NCI-H146 treated with DMSO at 0.1 percent for 48 hours (cell line): ENCODE measurements around the gene ADAM8.
A peak's percentile ranks its signal among the peaks of the same experiment; 100 is the strongest.
"Not testable (repeated sequence)": the region's sequence is repeated elsewhere in the genome, so short reads cannot be mapped to it uniquely, and the experiment has no call there.

Source experiments
- DNase-seq: peaks from one replicate; lab custom pipeline; 2025; ENCODE audit not compliant: unreplicated experiment; lab: John Stamatoyannopoulos, UW

ADAM8 gene

GRCh38 chr10:133269367-133269766 is 7.3 kb downstream of the ADAM8 start:
- DNase-seq: no peak

- DNase-seq: no peak
These were observed 8.1 kb downstream of the ADAM8 start for GRCh38 chr10:133268532-133268931.

- DNase-seq: no peak
These were observed 8.8 kb downstream of the ADAM8 start for GRCh38 chr10:133267829-133268228.

- no peak for DNase-seq
These were observed 9.4 kb downstream of the ADAM8 start for GRCh38 chr10:133267293-133267692.

GRCh38 chr10:133266056-133266795 is 10.4 kb downstream of the ADAM8 start:
- DNase-seq: no peak

GRCh38 chr10:133265052-133265451 is 11.6 kb downstream of the ADAM8 start:
- DNase-seq: not testable (repeated sequence)

- DNase-seq: no peak
These were observed 12.2 kb downstream of the ADAM8 start for GRCh38 chr10:133264461-133264860.

- DNase-seq: no peak
These were observed 13.0 kb downstream of the ADAM8 start for GRCh38 chr10:133263674-133264073.

GRCh38 chr10:133262696-133263095 is 14.0 kb downstream of the ADAM8 start:
- peak; percentile 93 for DNase-seq

GRCh38 chr10:133261726-133262325 is 14.8 kb downstream of the ADAM8 start:
- DNase-seq: peak; percentile 67

- DNase-seq: no peak
These were observed 15.6 kb downstream of the ADAM8 start for GRCh38 chr10:133260895-133261725.

GRCh38 chr10:133259602-133259989 is 17.1 kb downstream of the ADAM8 start:
- DNase-seq: no peak

- DNase-seq: no peak
These were observed 17.7 kb downstream of the ADAM8 start for GRCh38 chr10:133258818-133259601.

GRCh38 chr10:133258066-133258817 is 18.4 kb downstream of the ADAM8 start:
- DNase-seq: no peak

- DNase-seq: no peak
These were observed 19.1 kb downstream of the ADAM8 start for GRCh38 chr10:133257489-133258065.

GRCh38 chr10:133255323-133255722 is 21.3 kb downstream of the ADAM8 start:
- DNase-seq: no peak

- DNase-seq: no peak
These were observed 22.1 kb downstream of the ADAM8 start for GRCh38 chr10:133254421-133255120.

- no peak for DNase-seq
These were observed 23.2 kb downstream of the ADAM8 start for GRCh38 chr10:133253361-133253955.

GRCh38 chr10:133252223-133252552 is 24.5 kb downstream of the ADAM8 start:
- no peak for DNase-seq
